ENCODE data around the gene STX10. TPM values are rescaled to one million over a fixed set of nuclear protein-coding genes. Genes with fewer than 3 reads are reported as not detected.

The STX10 gene
- total and polyA plus RNA-seq, 2 donors (not counting 3 experiments of a cell fraction or from before 2014, with no cell fraction given), result 63.1 to 91.6 TPM

- Histone ChIP-seq H3K4me3 (replicated peaks in 1 of 3; ENCODE audit: insufficient read depth in 1 of 3, low read depth in 1 of 3, low read length in 3 of 3) (no peak overlapping the region), H3K27me3 (ENCODE audit: control insufficient read depth in 2 of 2, insufficient read depth in 2 of 2, low read length in 2 of 2) (no peaks in the 10 kb centered on the region), H3K9me1 (replicated peaks; ENCODE audit: control insufficient read depth, extremely low read depth, insufficient read depth, low read length) (no peaks in the 10 kb centered on the region), H3K4me1 (ENCODE audit: control insufficient read depth, extremely low read depth, insufficient read depth, low read length) (no peaks in the 10 kb centered on the region), H3K27ac (ENCODE audit: insufficient read depth, low read depth, low read length) (no peak overlapping the region), H2AFZ (ENCODE audit: low read depth, low read length) (no peak overlapping the region), H4K20me1 (replicated peaks; ENCODE audit: control insufficient read depth, extremely low read depth, insufficient read depth, low read length) (no peaks in the 10 kb centered on the region), H3K36me3 (ENCODE audit: control insufficient read depth in 2 of 2, extremely low read depth in 1 of 2, insufficient read depth in 2 of 2, low read length in 2 of 2) (no peaks in the 10 kb centered on the region), H3K9me3 (replicated peaks; ENCODE audit: control insufficient read depth, insufficient read depth, low read length) (no peaks in the 10 kb centered on the region), H3K4me2 (ENCODE audit: insufficient read depth, low read length) (no peak overlapping the region), H3K79me2 (ENCODE audit: control insufficient read depth, insufficient read depth, low read length) (no peaks in the 10 kb centered on the region), H3K9ac (replicated peaks; ENCODE audit: extremely low read depth, insufficient read depth, low read length) (no peak overlapping the region)
- ChIA-PET CTCF (interaction anchor here (0.7 to 2.8 kb wide), 8 partner anchors 14 to 82 kb away, joined by 3 to 26 read pairs (median 4); partner anchors contain the start of genes IER2 and STX10), POLR2A (no interaction called here)
- TF ChIP-seq, protein P1, sequence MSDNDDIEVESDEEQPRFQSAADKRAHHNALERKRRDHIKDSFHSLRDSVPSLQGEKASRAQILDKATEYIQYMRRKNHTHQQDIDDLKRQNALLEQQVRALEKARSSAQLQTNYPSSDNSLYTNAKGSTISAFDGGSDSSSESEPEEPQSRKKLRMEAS (IDR thresholded peaks at IDR 0.05; ENCODE audit: insufficient read depth, insufficient read length), result no peak
- TF ChIP-seq POLR2A (IDR thresholded peaks at IDR 0.05; ENCODE audit: low read depth, low read length), result no peak
- no peak for TF ChIP-seq MYC (IDR thresholded peaks at IDR 0.05; ENCODE audit: low read depth, low read length)
- TF ChIP-seq, protein P2, sequence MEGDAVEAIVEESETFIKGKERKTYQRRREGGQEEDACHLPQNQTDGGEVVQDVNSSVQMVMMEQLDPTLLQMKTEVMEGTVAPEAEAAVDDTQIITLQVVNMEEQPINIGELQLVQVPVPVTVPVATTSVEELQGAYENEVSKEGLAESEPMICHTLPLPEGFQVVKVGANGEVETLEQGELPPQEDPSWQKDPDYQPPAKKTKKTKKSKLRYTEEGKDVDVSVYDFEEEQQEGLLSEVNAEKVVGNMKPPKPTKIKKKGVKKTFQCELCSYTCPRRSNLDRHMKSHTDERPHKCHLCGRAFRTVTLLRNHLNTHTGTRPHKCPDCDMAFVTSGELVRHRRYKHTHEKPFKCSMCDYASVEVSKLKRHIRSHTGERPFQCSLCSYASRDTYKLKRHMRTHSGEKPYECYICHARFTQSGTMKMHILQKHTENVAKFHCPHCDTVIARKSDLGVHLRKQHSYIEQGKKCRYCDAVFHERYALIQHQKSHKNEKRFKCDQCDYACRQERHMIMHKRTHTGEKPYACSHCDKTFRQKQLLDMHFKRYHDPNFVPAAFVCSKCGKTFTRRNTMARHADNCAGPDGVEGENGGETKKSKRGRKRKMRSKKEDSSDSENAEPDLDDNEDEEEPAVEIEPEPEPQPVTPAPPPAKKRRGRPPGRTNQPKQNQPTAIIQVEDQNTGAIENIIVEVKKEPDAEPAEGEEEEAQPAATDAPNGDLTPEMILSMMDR (IDR thresholded peaks at IDR 0.05; ENCODE audit: extremely low read depth in 1 of 2, insufficient read depth in 1 of 2, low read depth in 1 of 2, low read length in 2 of 2), result no peak
- no peak for TF ChIP-seq JUN (IDR thresholded peaks at IDR 0.05; ENCODE audit: borderline replicate concordance, insufficient read depth, insufficient read length, low read depth)
- no peak for TF ChIP-seq GATA2 (IDR thresholded peaks at IDR 0.05; ENCODE audit: insufficient read depth, insufficient read length, low read depth, low read length)
- no peak for TF ChIP-seq POLR2AphosphoS5 (IDR thresholded peaks at IDR 0.05; ENCODE audit: insufficient read depth, low read depth, low read length)
- no peak for TF ChIP-seq FOS (IDR thresholded peaks at IDR 0.05; ENCODE audit: borderline replicate concordance, insufficient read depth, low read length)
- TF ChIP-seq EZH2 (IDR thresholded peaks at IDR 0.05; ENCODE audit: borderline replicate concordance, low read depth, low read length, severe bottlenecking), result no peak
- BruUV-seq (replicated peaks), result no TSS peak
- FAIRE-seq (no peak), DNase-seq (ENCODE audit: low read depth, low spot score) (no peak)
- intact Hi-C loops (cut with micrococcal nuclease) (loop anchor here (2.0 kb wide), 1 partner anchor 41 kb away; no protein-coding TSS in a partner anchor), dilution Hi-C loops (cut with MboI; ENCODE audit: extremely low pct_ligation_motif_present, low sequenced_read_pairs) (no loop called here)
These were observed 45.5 kb upstream of the STX10 start for GRCh38 chr19:13195678-13196077.

Measured in endothelial cell of umbilical vein (primary cell).